GM18499 (cell line): ENCODE data around the gene APOB.

ENCODE experiments used
- ATAC-seq: cut with Tn5 transposase; IDR thresholded peaks from one replicate; pipeline ENCODE4 v1.9.1; 2021; ENCODE audit warnings: moderate number of reproducible peaks; ENCODE audit not compliant: insufficient read depth, unreplicated experiment

APOB gene

GRCh38 chr2:21052044-21052443 is 8.2 kb upstream of the APOB start:
- ATAC-seq: no peak

DNA sequence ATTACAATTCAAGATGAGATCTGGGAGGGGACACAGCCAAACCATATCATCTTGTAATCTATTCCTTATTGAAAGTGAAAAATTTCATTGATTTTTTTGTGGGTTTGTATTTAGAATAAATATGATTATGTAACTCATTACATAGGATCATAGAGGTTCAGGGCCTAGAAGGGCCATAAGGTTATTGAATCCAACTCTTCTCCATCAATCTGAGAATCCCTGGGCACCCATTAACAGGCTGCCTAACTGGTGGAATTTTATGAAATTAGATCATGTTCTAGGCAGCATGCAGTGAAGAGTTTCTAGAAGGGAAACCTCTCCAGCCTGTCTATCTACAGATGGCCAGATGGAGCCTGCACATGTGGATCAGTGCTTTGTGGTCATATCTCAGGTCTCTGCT is 6.3 kb upstream of the APOB start:
- ATAC-seq: no peak

DNA sequence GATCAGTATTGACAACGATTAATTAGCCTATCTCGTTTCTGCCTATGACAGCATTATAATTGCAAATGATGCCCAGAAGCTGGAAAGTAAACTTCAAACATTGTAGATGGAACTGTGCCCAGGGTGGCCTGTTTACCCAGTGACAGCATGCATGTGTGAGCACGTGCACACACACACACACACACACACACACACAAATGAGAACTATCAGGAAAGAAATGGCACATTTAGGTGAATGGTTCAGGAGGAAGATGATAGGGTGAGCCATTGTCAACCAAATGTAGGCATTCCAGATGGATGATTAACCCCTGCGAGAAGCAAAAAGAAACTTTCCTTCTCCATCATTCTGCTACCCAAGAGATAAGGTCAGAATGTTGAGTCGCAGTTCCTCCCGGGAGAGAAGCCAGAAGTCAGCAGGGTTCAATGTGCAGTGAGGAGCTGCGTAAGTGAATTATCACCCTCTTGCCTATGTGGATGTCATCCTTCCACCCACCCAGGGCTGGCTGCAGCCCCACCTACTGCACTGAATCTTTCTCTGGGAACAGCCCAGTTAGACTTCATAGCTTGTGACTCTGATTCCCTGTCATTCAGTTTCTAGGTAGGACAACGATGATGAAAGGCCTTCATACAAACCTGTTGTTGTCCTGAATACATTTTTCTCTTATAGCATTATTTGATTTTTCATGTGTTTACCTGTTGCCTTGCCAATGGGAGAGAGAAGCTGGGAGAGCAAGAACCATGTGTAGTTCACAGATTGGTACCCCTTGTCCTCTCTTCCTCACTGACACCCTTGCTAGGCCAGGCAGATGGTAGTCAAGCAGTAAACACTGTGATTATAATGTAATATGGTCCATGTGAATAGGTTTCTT is 3.5 kb upstream of the APOB start:
- no peak for ATAC-seq

- ATAC-seq: no peak
Measured at GRCh38 chr2:21046506-21046905, 2.6 kb upstream of the APOB start.

DNA sequence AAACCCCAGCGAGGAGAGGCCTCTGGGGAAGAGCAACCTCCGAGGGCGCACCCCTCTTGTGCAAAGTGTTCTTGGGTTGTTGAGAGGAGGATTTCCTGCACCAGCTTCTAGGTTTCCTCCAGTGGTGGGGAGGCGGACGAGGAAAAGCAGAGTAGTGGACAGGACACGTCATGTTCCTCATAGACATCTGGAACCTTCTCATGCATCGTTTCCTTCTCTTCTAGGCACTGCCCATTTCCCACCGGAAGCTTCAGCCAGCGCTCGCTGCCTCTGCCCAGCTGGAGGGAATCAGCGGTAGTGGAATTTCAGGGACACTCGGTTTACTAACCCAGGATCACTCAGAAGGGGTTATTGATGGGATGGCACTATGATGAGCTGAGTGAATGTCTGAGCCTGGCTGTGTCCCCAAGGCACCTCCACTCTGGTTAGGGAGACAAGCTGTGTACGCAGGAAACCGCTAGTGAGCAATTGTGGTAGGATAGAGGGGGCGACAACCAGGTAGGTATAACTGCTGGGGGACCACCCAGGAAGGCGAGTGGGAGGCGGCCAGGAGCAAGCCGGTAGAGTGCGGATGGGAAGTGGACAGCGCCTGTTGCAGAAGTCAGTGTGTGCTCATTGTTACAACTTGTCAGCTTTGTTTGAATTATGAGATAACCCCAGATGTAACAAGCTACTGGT is 960 bp upstream of the APOB start:
- no peak for ATAC-seq

GRCh38 chr2:21042958-21043743 is 722 bp downstream of the APOB start:
- no peak for ATAC-seq

DNA sequence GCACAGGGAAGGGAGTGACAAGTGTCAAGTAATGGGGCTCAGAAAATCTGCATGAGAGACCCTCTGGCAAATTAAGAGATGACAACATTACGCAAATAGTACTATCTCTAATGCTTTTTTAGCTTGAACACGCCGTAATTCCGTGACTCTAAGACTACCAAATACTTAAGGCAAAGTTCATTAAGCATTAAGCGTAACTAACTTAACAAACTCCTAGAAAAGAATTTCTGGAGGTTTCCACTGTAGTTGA is 1.2 kb downstream of the APOB start:
- no peak for ATAC-seq

GRCh38 chr2:21041943-21042707 is 1.7 kb downstream of the APOB start:
- ATAC-seq: no peak

- no peak for ATAC-seq
Measured at GRCh38 chr2:21041462-21041861, 2.4 kb downstream of the APOB start.

DNA sequence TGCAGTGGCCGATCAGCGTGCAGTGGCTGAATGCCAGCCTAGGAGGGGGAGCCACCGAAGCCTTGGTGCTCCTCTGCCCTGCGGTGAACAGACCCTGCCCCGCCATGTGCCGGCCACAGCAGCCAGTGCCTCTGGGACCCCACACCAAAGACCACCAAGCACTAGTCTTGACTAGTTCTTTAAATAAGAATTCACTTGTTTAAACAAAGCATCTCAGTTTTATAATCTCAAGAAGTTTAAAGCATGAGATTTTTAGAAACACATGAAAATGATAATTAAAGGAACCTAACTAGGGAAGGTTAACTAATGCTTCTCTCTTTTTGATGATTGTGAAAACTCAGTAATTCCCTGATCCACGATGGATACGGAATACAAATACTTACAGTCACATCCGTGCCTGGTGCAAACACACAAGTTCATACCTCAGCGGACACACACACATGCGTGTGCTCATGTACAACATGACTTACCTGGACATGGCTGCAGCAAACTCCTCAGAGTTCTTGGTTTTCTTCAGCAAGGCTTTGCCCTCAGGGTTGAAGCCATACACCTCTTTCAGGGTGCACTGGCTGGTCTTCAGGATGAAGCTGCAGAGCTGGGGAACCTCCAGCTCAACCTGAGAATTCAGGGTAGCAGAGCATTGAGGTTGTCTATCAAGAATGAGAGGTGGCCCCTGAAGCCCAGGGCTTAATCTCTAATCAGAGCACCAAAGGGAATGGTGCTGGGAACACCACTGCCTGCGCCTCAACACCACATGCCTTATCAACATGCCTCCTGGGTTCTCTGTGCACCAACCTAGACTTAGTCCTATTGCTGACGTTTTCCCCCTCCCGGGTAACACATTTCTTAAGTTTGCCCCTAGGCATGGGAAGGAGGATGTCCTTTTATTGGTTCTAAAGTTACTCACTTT is 3.1 kb downstream of the APOB start:
- ATAC-seq: no peak

- ATAC-seq: no peak
Measured at GRCh38 chr2:21039979-21040467, 3.9 kb downstream of the APOB start.

DNA sequence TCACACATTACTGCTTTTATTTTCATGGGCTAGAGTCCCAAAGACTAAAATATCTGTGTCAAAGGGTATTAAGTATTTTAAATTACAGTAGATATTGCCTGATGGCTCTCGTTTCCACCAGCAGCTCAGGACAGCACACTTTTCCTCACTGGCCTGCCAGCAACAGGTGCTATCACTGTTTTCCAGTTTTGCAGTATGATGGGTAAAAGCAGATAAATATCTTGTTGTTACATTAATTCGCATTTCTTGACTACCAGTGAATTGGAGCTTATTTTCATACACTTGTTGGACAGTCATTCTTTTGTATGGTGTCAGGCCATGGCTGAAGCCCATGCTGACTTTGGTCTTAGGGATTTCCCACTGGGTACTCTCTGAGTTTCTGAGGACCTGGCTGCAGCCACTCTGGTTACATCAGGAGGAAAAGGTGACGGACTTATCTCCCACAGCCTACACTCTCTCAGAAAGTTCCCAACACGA is 4.8 kb downstream of the APOB start:
- ATAC-seq: no peak

GRCh38 chr2:21038403-21039073 is 5.3 kb downstream of the APOB start:
- no peak for ATAC-seq

GRCh38 chr2:21037671-21038108 is 6.2 kb downstream of the APOB start:
- ATAC-seq: no peak

DNA sequence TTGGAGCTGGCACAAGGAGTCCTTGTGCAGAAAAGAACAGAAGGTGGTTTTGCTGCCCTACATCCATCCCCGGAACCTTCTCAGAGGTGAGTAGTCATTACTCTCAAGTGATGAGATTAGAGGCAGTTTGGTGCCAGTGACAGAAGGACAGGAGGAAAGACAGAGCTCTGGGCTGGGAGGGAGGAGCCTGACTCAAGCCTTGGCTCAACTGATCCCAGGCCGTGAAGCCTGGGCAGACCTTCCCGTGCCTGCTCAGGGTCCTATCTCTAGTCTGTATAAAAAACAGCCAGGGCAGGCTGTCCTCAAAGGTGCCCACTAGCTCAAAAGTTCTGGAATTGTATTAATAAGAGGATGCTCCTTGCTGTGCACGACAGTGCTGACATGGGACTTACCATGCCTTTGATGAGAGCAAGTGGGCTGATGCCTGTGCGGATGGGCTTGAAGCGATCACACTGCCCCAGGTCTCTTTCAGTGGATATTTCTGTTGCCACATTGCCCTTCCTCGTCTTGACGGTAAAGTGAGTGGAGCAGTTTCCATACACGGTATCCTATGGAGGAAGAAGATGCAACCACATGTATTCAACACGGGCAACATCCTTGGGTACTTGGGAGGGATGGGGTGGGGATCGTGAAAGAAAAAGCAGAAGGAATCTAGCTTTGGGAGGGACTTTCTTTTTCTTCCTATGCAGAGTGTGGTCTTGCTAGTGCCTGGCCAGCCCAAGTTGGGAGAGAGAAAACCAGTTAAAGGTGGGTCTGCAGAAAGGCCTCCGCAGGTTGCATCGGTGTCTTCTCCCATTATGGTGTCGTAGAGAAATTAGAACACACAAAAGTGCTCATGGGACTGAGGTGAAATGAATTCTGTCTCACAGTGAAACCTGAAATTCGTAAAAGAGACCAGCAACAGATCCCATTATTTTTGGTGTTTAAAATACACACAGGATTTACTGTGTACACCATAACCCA is 6.9 kb downstream of the APOB start:
- ATAC-seq: no peak

DNA sequence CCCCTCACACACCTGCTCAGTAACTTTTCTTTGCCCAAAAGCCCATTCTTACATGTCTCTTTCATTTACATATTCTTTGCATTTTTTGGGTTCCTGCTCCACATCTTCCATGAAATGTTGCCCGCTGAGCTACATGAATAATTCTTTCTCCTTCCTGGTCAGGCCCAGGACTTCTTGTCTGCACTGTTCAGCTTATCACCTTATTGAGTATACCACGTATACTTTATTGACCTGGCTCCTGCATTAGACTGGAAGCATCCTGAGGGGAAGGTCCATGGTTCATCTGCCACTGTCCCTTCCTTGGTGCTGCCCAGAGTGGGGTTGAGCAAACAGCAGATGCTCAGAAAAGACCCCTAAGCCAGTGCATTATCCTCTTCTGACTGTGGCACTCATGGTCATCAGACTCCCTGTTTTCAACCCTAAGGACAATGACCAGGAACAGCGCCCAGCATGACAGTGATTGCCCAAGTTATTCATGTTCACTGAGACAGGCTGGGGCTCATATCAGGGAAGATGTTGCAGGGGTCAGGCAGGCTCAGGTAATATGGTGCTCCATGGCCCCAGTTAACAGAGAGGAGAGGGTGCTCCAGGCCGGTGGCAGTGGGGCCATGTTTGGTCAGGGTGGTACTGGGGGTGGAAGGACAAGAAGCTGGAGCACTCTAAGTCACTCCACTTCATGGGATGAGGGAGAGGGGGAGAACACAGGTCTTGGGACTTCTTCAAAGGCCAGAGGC is 7.7 kb downstream of the APOB start:
- ATAC-seq: no peak
